ENCODE measurements around the gene FASN.
"Not testable (repeated sequence)": the region's sequence is repeated elsewhere in the genome, so short reads cannot be mapped to it uniquely, and the experiment has no call there.

FASN gene

GRCh38 chr17:82043507-82043906 lies 54.5 kb downstream of the FASN start:
- no peak for DNase-seq (ENCODE audit: low spot score)

GRCh38 chr17:82042649-82043048 lies 55.4 kb downstream of the FASN start:
- no peak for DNase-seq (ENCODE audit: low spot score)

DNA sequence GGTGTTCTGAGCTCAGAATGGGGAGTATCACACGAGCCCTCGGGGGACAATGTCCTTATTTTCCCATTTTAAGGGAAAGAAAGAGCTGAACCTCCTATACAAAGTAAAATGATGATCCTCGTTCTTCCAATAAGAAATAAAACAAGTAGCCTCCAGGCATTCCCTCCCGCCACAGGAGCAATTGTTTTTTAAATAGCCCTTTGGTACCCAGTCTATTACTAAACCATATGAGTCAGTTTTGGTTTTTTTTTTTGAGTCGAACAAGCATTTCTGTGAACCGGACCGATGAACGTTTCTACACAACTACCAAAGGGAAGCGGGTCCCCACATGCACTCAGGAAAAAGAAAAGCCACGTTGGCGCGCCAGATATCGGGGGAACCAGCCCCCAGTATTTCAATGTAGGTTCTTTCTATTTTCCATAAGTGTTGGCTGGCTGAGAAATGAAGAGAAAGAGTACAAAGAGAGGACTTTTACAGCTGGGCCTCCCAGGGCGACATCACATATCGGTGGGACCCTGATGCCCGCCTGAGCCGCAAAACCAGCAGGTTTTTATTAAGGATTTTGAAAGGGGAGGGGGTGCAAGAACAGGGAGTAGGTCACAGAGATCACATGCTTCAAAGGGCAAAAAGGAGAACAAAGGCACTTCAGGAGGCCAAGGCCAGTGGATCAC lies 56.8 kb downstream of the FASN start:
- no peak for DNase-seq (ENCODE audit: low spot score)

DNA sequence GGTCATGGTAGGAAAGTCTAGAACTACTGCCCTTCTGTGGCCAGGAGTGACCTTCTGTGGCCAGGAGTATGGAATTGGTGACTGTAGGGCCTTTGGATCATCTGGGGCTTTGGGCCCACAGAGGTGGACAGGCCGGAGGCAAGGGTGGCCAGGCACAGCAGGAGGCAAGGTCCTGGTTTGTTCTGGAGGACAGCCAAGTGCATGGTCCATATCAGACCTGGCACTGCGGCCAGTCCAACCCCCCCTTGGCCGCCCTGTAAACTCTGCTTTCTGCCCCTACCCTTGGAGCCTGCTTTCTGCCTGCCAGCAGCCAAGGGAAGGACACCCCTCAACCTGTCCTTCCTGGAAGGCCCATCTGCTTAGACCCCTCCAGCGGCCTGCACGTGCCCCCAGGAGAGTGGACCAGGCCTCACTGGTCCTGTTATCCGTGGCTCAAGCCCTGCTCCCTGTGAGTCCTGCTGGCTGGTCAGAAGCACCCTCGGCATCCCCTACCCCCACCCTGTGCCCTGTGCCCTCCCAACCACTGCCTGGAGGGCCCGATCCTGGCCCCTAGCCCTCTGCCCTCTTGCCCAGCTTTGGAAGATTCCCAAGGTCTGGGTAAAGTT lies 58.2 kb downstream of the FASN start:
- no peak for DNase-seq (ENCODE audit: low spot score)

DNA sequence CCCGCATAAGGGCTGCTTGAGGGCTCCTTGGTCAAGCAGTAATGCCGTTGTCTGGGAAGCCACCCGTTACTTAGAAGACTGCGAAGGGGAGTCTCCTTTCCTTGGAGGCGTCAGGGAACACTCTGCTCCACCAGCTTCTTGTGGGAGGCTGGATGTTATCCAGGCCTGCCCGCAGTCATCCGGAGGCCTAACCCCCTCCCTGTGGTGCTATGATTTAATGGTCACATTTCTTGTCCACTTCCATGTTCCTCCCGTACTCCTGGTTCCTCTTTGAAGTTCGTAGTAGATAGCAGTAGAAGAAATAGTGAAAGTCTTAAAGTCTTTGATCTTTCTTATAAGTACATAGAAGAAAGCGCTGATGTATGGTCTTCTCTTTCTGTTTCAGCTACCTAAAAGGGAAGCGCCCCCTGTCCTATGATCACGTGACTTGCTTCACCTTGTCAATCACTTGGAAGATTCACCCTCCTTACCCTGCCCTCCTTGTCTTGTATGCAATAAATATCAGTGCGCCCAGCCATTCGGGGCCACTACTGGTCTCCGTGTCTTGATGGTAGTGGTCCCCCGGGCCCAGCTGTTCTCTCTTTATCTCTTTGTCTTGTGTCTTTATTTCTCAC lies 59.1 kb downstream of the FASN start:
- not testable (repeated sequence) for DNase-seq (ENCODE audit: low spot score)

- DNase-seq (ENCODE audit: low spot score): no peak
Measured at GRCh38 chr17:82037889-82038195, 60.2 kb downstream of the FASN start.

- DNase-seq (ENCODE audit: low spot score): peak; percentile 95
Measured at GRCh38 chr17:82037092-82037888, 60.7 kb downstream of the FASN start, which contains the start of gene DCXR. Gene DCXR, minus strand, starts transcription at chr17:82037697. Its CDS starts 15 bp downstream, at chr17:82037682.

GRCh38 chr17:82036634-82037091 lies 61.4 kb downstream of the FASN start:
- DNase-seq (ENCODE audit: low spot score): no peak

- DNase-seq (ENCODE audit: low spot score): no peak
Measured at GRCh38 chr17:82035956-82036633, 61.9 kb downstream of the FASN start.

GRCh38 chr17:82035488-82035887 lies 62.5 kb downstream of the FASN start:
- no peak for DNase-seq (ENCODE audit: low spot score)

GRCh38 chr17:82034371-82035011 lies 63.5 kb downstream of the FASN start:
- DNase-seq (ENCODE audit: low spot score): no peak

- no peak for DNase-seq (ENCODE audit: low spot score)
Measured at GRCh38 chr17:82033359-82034085, 64.5 kb downstream of the FASN start.

DNA sequence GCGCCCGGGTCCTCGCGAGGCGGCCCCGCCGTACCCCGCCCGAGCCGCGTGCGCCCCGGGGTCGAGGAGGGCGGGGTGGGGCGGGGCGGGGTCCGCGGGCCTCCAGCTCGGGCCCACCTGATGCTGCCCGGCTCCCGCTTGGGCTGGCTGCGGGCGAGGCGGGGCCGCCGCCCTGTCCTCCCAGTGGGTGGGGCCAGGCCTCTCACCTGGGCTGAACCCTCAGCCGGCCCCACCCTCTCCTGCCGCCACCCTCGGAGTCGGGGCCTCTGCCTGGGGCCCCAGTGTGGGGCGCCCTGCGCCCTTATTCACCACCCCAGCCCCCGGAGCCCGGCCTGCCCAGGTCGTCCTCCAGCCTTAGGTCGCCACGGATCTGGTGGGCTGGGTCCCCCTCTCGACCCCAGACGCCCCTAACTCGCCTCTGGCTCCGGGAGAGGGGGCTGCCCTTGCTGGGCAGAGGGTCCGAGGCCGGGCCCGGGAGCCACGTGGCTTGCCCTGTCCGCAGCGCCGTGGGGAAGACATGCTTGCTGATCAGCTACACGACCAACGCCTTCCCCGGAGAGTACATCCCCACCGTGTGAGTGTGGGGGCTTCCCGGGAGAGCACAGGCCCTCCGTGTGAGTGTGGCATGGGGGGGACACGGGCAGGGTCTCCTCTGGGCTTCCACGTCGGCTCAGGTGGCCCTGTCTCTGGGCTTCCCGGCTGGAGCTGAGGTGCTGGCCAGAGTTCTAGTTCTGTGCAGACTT lies 66.0 kb downstream of the FASN start:
- no peak for DNase-seq (ENCODE audit: low spot score)

DNA sequence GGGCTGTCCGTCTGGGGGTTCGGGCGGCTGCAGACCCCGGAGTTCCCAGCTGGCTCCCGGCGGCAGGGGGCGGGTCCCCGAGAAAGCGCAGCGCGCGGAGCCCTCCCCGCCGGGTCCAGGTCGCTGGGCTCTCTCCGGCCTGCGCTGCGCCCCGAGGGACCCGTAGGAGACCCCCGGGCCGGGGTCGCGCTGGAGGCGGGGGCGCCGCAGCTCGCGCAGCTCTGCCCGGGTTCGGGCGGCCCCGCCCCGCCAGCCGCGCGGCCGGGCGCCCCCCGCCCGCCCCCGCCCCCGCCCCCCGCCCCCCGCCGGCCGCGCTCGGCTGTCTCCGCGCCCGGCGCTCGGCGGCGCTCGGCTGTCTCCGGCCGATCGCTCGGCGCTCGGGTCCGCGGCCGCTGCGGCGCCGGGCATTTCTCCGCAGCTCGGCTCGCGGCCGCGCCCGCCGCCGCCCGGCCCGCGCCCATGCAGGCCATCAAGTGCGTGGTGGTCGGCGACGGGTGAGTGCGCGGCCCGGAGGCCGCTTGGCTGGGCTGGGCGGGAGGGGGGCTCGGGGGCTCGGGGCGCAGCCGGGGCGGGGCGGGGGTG lies 66.6 kb downstream of the FASN start, which contains the start of gene RAC3:
Gene RAC3, plus strand, starts transcription at position 376 of the 582 bp plus-strand sequence. Its CDS starts 84 bp downstream, at position 460.
- no peak for DNase-seq (ENCODE audit: low spot score)

DNA sequence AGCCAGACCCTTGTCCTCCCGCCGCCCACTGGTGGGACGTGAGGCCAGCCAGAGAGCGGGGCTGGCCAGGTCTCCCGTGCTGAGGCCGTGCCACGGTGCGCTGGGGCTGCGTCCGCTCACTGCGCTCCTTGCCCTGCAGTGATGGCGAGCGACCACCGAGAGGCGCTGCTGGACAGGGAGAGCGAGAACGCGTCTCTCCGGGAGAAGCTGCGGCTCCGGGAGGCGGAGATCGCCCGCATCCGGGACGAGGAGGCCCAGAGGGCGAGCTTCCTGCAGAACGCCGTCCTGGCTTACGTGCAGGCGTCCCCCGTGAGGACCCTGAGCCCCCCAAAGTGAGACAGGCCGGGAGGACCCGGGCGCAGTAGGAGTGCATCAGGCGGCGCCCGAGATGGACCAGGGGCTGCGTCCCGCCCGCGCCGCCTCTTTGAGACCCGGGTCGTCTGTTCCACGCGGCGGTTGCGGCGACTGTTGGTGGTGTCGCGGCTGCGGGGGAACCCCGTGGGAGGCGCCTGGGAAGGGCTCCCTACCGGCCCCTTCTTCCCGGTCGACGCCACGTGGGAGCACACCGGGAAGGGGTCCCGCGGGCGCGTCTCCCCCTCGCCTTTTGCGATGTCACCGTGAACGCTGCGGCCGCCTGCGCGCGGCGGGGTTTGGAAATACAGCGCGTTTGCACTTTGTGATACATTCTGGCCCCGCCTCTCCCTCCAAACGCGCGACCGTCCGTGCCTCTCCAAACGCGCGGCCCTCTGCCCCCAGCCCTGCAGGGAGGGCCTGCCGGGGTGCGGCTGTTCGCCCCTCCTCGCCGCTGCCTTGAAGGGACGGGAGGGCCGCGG lies 67.3 kb downstream of the FASN start:
- peak; percentile 60 for DNase-seq (ENCODE audit: low spot score)

DNA sequence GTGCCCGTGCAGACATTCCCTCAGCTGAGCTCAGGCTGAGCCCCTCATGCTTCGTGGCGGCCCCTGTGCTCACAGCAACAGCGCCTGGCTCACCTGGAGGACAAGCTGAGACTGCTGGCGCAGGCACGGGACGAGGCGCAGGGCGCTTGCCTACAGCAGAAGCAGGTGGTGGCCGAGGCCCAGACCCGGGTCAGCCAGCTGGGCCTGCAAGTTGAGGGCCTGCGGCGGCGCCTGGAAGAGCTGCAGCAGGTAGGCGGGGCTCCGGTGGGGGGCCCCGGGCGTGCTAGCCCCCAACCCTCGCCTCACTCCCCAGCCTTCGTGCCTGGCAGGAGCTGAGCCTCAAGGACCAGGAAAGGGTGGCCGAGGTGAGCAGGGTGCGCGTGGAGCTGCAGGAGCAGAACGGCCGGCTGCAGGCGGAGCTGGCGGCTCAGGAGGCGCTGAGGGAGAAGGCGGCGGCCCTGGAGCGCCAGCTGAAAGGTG lies 68.0 kb downstream of the FASN start:
- DNase-seq (ENCODE audit: low spot score): no peak

DNA sequence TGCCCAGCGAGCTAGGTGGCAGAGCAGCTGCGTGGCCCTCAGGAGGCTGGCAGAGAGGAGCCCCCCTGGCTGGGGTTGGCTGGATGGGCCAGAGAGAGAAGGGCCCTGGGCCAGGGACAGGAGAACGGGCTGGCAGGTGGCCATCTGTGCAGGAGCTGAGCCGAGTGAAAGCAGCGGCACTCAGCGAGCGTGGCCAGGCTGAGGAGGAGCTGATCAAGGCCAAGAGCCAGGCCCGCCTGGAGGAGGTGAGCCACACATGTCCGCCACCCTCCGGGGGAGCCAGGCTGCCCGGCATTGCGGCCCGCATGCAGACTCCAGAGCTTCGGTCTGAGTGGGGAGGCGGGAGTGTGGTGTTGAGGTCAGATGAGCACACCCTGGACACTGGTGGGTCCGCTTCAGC lies 68.6 kb downstream of the FASN start:
- no peak for DNase-seq (ENCODE audit: low spot score)

DNA sequence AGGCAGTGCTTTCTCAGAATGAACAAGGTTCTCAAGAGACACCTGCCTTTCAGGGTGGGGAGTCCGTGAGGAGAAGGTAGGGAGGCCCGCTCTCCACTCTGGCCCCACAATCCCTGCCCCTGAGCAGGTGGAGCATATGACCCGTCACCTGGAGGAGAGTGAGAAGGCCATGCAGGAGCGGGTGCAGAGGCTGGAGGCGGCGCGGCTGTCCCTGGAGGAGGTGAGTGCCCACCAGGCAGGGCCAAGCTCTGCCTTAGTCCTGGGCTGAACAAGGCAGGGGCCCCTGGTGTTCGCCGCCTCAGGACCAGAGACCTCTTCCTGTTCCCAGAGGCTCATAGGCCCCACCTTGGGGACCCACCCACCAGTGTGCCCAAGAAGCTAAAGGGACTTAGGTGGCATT lies 69.1 kb downstream of the FASN start:
- no peak for DNase-seq (ENCODE audit: low spot score)
